ENCODE results near the gene NCAN. TPM values are rescaled to one million over a fixed set of nuclear protein-coding genes. Genes with fewer than 3 reads are reported as not detected.

The NCAN gene
- polyA plus RNA-seq, 2 of the 4 experiments (the other 2 are of a cell fraction): 0.03 to 0.05 TPM

- peak; percentile 26 to 70; a peak in 3 of 6 replicates for ATAC-seq
- peak in 1 of 2 experiments; percentile 18 for DNase-seq (ENCODE audit: low read depth in 1 of 2, low spot score in 1 of 2)
- CTCF ChIA-PET: no interaction called here
- Histone ChIP-seq H3K4me1 (peaks cover 5% of the 10 kb centered on the region; the same call in 1 of the 3 replicates), H3K4me3 (no peak within 1 kb of the TSS), H3K9me3 (no peaks in the 10 kb centered on the region), H3K27ac (no peak within 1 kb of the TSS), H3K4me2 (no peak within 1 kb of the TSS)
- TF ChIP-seq GATA3 (IDR thresholded peaks at IDR 0.05; ENCODE audit: borderline replicate concordance) (no peak), POLR2A (IDR thresholded peaks at IDR 0.05; ENCODE audit: low read length) (no peak), TFCP2L1 (CRISPR knock-in tag; IDR thresholded peaks at IDR 0.05) (no peak), FOSB (CRISPR knock-in tag; IDR thresholded peaks at IDR 0.05) (no peak), HMGXB4 (CRISPR knock-in tag; IDR thresholded peaks at IDR 0.05; ENCODE audit: borderline replicate concordance) (no peak), NR3C1 (IDR thresholded peaks at IDR 0.05) (no peak), EHF (CRISPR knock-in tag; IDR thresholded peaks at IDR 0.05) (no peak), EHMT2 (IDR thresholded peaks at IDR 0.05; ENCODE audit: low read depth) (no peak)
- FAIRE-seq: no peak
- 86% methylated on average over 29 of the region's 56 CpGs for WGBS (ENCODE audit: missing lambda C conversion rate)
- POLR2A ChIA-PET: no interaction called here
These were observed 41.5 kb upstream of the NCAN start, which contains the start of gene MEF2B for GRCh38 chr19:19170053-19170872. MEF2B (minus strand) TSS chr19:19170263; CDS start chr19:19150735, 19,528 bp downstream.

GRCh38 chr19:19170873-19171672, 40.7 kb upstream of the NCAN start:
- no peak for ATAC-seq
- Histone ChIP-seq H3K4me1 (peaks cover 5% of the 10 kb centered on the region; the same call in 1 of the 3 replicates), H3K4me2 (no peak overlapping the region), H3K9me3 (no peaks in the 10 kb centered on the region), H3K27ac (no peak overlapping the region; a peak in 1 of 6 replicates), H3K4me3 (no peak overlapping the region)
- no peak for FAIRE-seq
- WGBS (ENCODE audit: missing lambda C conversion rate): 97% methylated on average over 5 of the region's 6 CpGs
- TF ChIP-seq POLR2A (IDR thresholded peaks at IDR 0.05; ENCODE audit: low read length): no peak
- TF ChIP-seq FOXS1 (CRISPR knock-in tag; IDR thresholded peaks at IDR 0.05): no peak
- no peak for TF ChIP-seq ELK1 (IDR thresholded peaks at IDR 0.05; ENCODE audit: low read depth, low read length)
- TF ChIP-seq TP53 (CRISPR knock-in tag; IDR thresholded peaks at IDR 0.05): no peak
- TF ChIP-seq PBX3 (IDR thresholded peaks at IDR 0.05): no peak
- TF ChIP-seq RCOR1 (IDR thresholded peaks at IDR 0.05; ENCODE audit: low read depth, low read length): no peak
- no peak for TF ChIP-seq ATOH8 (CRISPR knock-in tag; IDR thresholded peaks at IDR 0.05; ENCODE audit: low read depth)
- no peak for TF ChIP-seq E2F6 (IDR thresholded peaks at IDR 0.05; ENCODE audit: borderline replicate concordance, low read depth)
- no peak for TF ChIP-seq EHF (CRISPR knock-in tag; IDR thresholded peaks at IDR 0.05)
- no peak for TF ChIP-seq ZFP36 (IDR thresholded peaks at IDR 0.05; ENCODE audit: borderline replicate concordance, partially characterized antibody)
- no peak for TF ChIP-seq HES2 (IDR thresholded peaks at IDR 0.05)
- no peak for TF ChIP-seq HOXB5 (CRISPR knock-in tag; IDR thresholded peaks at IDR 0.05)
- TF ChIP-seq CTCF (IDR thresholded peaks at IDR 0.05): no peak
- no peak for TF ChIP-seq CBX8 (IDR thresholded peaks at IDR 0.05)
- TF ChIP-seq MYC (IDR thresholded peaks at IDR 0.05; ENCODE audit: borderline replicate concordance, low read length): no peak
- no peak for TF ChIP-seq PHF8 (IDR thresholded peaks at IDR 0.05; ENCODE audit: borderline replicate concordance, low read depth)
- no peak for TF ChIP-seq KDM1A (IDR thresholded peaks at IDR 0.05; ENCODE audit: low read depth)
- ChIA-PET POLR2A (no interaction called here), CTCF (no interaction called here)
- no peak for DNase-seq (ENCODE audit: low read depth in 1 of 2, low spot score in 1 of 2)
